Gastroesophageal sphincter (tissue), 3 donors: ENCODE data around the gene TTLL8.

Source experiments
- CTCF ChIP-seq, 4 experiments: fragments of 200-600 bp in 2 of 4; fragments of 450-650 bp in 2 of 4; sonication (generic) in 1 of 4; IDR thresholded peaks; one replicate each; pipeline ENCODE4 v1.5.1; 2017 to 2019; ENCODE audit warnings: antibody characterized with exemption in 4 of 4, mild to moderate bottlenecking in 2 of 4, moderate library complexity in 2 of 4
- EP300 ChIP-seq: sonication (generic); formaldehyde crosslinking; IDR thresholded peaks from one replicate; pipeline ENCODE4 v1.6.1; 2017; ENCODE audit warnings: antibody characterized with exemption, mild to moderate bottlenecking

- TF ChIP-seq EP300: no peak
- TF ChIP-seq CTCF (IDR thresholded peaks at IDR 0.05): no peak
Measured at GRCh38 chr22:50080077-50080465, 22.0 kb upstream of the TTLL8 start.
